ENCODE results near the gene LLGL2. TPM values are rescaled to one million over a fixed set of nuclear protein-coding genes. Genes with fewer than 3 reads are reported as not detected.

LLGL2 gene
- total RNA-seq, 1 experiment from 2014 or later, result 156 TPM

- peaks cover 8% of the 10 kb centered on the region for H4K20me1 ChIP-seq (ENCODE audit: insufficient read depth)
- intact Hi-C loops (cut with micrococcal nuclease; ENCODE audit: unreplicated experiment), result no loop called here
- H3K27ac ChIP-seq, result no peak overlapping the region
- no peak overlapping the region for H3K4me2 ChIP-seq
- H3K27me3 ChIP-seq (ENCODE audit: insufficient read depth, low read depth), result no peaks in the 10 kb centered on the region
- no peaks in the 10 kb centered on the region for H3K4me1 ChIP-seq (replicated peaks; ENCODE audit: insufficient read depth)
- no peaks in the 10 kb centered on the region for H3K36me3 ChIP-seq (ENCODE audit: low read depth)
- no peaks in the 10 kb centered on the region for H3K9me3 ChIP-seq (ENCODE audit: insufficient read depth, low read depth)
- no peak for DNase-seq
- H3K4me3 ChIP-seq, result no peak overlapping the region
- BruUV-seq (replicated peaks), result no TSS peak
- no peaks in the 10 kb centered on the region for H3K79me2 ChIP-seq (ENCODE audit: low read depth)
- H3F3A ChIP-seq (ENCODE audit: insufficient read depth, low read depth), result no peaks in the 10 kb centered on the region
- ChIA-PET CTCF (no interaction called here), POLR2A (ENCODE audit: unreplicated experiment) (no interaction called here)
- TF ChIP-seq CTCF (conservative IDR thresholded peaks at IDR 0.05) (no peak), EZH2 (IDR thresholded peaks at IDR 0.05; ENCODE audit: low read depth) (no peak)
- H3K9me2 ChIP-seq (ENCODE audit: insufficient read depth), result no peaks in the 10 kb centered on the region
- no peak overlapping the region for H2AFZ ChIP-seq
Measured at GRCh38 chr17:75487351-75488070, 38.0 kb upstream of the LLGL2 start.

GRCh38 chr17:75488693-75489510, 36.6 kb upstream of the LLGL2 start:
- peaks cover 3% of the 10 kb centered on the region; the same call in 1 of the 2 replicates for H4K20me1 ChIP-seq (ENCODE audit: insufficient read depth)
- CTCF ChIA-PET, result no interaction called here
- H3K9me3 ChIP-seq (ENCODE audit: insufficient read depth, low read depth), result no peaks in the 10 kb centered on the region
- no peak for DNase-seq
- H3K4me1 ChIP-seq (replicated peaks; ENCODE audit: insufficient read depth), result no peaks in the 10 kb centered on the region
- H3K4me2 ChIP-seq, result no peak overlapping the region
- no TSS peak for BruUV-seq (replicated peaks)
- no peaks in the 10 kb centered on the region for H3K27me3 ChIP-seq (ENCODE audit: insufficient read depth, low read depth)
- H2AFZ ChIP-seq, result no peak overlapping the region
- intact Hi-C loops (cut with micrococcal nuclease; ENCODE audit: unreplicated experiment), result no loop called here
- no peak overlapping the region for H3K4me3 ChIP-seq
- no peak overlapping the region for H3K27ac ChIP-seq
- no peaks in the 10 kb centered on the region for H3K36me3 ChIP-seq (ENCODE audit: low read depth)
- POLR2A ChIA-PET (ENCODE audit: unreplicated experiment), result no interaction called here
- no peak for TF ChIP-seq CTCF (conservative IDR thresholded peaks at IDR 0.05)
- no peak for TF ChIP-seq EZH2 (IDR thresholded peaks at IDR 0.05; ENCODE audit: low read depth)
- no peaks in the 10 kb centered on the region for H3K79me2 ChIP-seq (ENCODE audit: low read depth)
- H3F3A ChIP-seq (ENCODE audit: insufficient read depth, low read depth), result no peaks in the 10 kb centered on the region
- no peaks in the 10 kb centered on the region for H3K9me2 ChIP-seq (ENCODE audit: insufficient read depth)

- BruUV-seq (replicated peaks), result no TSS peak
- ChIA-PET POLR2A (ENCODE audit: unreplicated experiment) (no interaction called here), CTCF (no interaction called here)
Measured at GRCh38 chr17:75489511-75489955, 36.0 kb upstream of the LLGL2 start.

More at GRCh38 chr17:75489511-75489955, 36.0 kb upstream of the LLGL2 start:
- Histone ChIP-seq H3K27me3 (ENCODE audit: insufficient read depth, low read depth) (no peaks in the 10 kb centered on the region), H2AFZ (no peak overlapping the region), H3K36me3 (ENCODE audit: low read depth) (no peaks in the 10 kb centered on the region), H3K4me1 (replicated peaks; ENCODE audit: insufficient read depth) (no peaks in the 10 kb centered on the region), H3K79me2 (ENCODE audit: low read depth) (no peaks in the 10 kb centered on the region), H3K9me2 (ENCODE audit: insufficient read depth) (no peaks in the 10 kb centered on the region), H3K4me2 (no peak overlapping the region), H3K27ac (no peak overlapping the region), H4K20me1 (ENCODE audit: insufficient read depth) (peaks cover 3% of the 10 kb centered on the region; the same call in 1 of the 2 replicates), H3F3A (ENCODE audit: insufficient read depth, low read depth) (no peaks in the 10 kb centered on the region), H3K9me3 (ENCODE audit: insufficient read depth, low read depth) (no peaks in the 10 kb centered on the region), H3K4me3 (no peak overlapping the region)
- TF ChIP-seq EZH2 (IDR thresholded peaks at IDR 0.05; ENCODE audit: low read depth), result no peak
- TF ChIP-seq CTCF (conservative IDR thresholded peaks at IDR 0.05), result no peak
- intact Hi-C loops (cut with micrococcal nuclease; ENCODE audit: unreplicated experiment), result no loop called here
- no peak for DNase-seq

All from PC-9 (cell line).